Hippocampal formation (tissue), 2 donors: ENCODE data around the gene PDE2A.
A peak's percentile ranks its signal among the peaks of the same experiment; 100 is the strongest.

Source experiments
- DNase-seq, 2 donors: peaks; one replicate each; lab custom pipeline; 2025; lab: John Stamatoyannopoulos, UW

The PDE2A gene

DNA sequence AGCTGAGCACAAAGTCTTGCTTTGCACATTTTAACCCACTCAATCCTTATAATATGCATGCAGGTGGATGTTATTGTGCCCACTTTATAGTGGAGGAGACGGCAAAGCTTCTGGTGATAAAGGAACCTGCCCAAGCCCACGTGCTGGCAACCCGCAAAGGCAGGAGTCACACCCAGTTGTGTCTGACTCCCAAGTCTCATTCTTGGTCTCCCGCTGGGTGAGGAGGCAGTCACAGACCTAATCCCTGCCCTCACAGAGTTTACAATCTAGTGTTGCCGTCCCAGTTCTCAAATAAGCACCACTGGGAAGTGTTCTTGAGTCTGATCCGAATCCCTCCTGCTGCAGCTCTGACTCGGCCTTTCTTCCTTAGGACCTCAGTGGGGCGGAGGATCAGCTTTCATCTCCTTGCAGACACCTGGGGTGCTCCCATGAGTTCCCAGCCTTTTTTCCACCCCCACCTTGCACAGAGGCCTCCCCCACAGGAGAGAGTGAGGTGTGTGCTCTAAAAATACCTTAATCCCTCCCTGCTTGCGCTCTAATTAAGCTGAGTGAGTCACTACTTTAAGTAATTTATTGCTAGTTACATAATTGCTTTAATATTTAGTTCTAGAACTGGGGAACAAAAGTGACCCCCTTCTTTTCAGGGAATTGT, 15.1 kb downstream of the PDE2A start:
- no peak for DNase-seq

DNA sequence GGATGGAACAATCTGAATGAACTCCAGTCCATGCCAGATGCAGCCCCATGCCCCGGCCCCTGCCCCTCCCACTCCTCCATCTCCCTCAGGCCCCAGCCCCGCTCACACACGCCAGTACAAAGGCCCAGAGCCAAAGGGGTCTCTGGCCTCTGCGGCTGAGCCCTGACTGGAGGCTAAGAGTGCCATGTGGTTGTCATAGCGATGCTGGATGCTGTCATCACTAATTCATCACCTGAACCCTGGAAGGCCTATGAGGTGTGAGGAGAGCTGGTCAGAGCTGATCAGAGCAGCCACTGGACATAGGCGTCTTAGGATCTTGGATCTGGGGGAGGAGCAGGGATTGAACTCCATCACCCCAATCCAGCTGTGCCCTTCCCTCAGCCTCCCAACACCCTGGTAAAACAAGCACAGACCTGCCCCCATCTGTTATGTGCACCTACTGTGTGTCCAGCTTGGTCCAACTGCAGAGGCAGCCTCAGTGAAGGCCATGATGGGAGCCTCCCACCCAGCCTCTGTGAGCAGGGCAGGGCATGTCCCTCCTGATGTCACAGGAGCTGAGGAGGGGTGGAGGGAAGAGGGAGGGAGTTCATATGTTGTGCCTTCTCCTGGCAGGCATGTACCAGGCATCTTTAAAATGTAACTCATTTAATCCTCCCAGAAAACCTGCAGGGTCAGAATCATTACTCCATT, 16.7 kb downstream of the PDE2A start:
- no peak for DNase-seq

DNA sequence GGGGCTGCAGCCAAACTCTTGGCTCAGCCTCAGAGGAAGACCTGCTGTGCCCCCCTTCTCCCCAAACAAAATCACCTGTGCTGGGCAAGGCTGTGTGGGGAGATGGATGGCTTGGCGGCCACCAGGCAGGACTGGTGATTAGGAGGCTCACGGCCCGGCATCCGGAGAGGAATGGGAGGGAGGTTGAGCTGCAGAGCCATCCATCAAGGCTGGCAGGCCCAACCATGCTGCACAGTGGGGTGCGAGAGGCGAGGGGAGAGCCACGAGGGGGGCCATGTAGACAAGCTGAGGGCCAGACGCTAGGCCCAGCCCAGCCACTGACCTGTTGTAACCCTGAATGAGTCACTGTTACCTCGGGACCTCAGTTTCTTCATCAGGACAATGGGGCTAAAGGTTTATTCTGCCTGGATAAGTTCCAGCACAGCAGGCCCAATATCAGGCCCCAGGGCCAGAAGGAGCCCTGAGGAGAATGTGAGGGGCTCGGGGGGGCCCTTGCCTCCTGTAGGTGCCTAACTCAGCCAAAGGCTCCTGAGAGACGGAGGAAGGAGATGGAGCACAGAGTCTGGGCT, 18.2 kb downstream of the PDE2A start:
- no peak for DNase-seq

DNA sequence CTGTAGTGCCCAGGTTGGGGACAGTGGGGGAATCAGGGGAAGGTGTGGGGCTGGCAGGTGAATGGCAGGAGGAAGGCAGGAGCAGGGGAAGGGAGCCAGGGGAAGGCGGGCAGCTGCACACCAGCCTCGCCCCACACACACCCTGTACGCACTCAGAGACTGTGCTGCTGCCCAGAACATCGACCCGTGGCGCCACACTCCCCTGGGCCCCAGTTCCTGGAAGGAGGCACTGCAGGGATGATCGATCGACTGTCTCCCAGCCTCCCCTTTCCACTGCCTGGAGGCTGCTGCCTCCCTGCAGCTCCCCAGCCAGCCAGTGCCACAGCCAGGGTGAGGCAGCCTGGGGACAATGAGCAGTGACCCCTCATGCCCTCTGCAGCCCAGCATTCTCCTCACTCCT, 19.2 kb downstream of the PDE2A start:
- no peak for DNase-seq

DNA sequence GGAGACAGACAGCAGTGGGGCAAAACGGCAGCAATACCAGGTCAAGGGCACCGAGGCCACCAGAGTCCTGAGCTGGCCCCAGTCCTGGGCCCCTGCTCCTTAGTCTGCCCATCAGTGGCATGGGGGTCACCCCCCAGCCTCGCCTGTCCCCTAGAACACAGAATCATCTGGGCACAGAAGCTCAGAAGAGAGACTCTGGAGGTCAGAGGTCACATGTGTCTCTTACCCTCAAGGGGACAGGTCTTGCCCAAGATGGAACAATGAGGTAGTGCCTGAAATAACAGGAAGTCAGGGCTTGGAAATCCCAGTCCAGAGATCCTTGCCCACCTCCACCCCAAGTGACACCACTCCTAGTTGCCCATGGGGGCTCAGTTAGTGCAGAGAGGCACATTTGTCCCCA, 20.6 kb downstream of the PDE2A start:
- no peak for DNase-seq

DNA sequence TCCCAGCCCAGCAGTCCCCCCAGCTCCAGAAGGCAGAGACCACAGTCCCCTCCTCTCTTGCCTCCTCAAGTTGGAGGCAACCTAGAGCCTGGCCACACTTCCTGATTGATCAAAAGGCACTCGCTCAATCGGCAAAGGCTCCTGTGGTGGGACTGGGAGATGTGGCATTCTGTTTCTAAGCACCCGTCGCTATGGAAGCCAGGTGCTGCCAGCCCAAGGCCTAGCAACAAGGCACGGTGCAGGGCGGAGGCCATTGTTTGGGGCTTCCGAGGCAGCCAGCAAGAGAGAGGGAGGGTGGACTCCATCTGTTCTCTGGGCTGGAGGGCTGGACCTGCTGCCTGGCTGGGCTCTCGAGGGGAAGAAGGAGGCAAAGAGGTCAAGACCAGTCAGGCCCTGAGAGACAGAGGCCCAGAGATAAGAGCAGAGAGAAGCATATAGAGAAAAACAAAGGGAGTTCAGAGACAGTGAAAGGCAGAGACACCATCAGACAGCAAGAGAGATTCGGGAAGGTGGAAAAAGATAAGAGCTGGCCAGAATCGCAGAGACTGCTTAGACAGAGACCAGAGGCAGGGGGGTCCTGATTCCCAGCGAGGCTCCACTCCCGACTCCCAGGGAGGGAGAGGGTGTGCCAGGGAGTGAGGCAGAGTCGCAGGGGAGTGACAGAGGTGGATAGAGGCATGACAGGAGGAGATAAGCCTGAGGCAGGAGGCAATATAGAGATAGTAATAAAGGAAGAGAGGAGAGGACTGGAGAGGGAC, 21.2 kb downstream of the PDE2A start:
- DNase-seq = no peak

DNA sequence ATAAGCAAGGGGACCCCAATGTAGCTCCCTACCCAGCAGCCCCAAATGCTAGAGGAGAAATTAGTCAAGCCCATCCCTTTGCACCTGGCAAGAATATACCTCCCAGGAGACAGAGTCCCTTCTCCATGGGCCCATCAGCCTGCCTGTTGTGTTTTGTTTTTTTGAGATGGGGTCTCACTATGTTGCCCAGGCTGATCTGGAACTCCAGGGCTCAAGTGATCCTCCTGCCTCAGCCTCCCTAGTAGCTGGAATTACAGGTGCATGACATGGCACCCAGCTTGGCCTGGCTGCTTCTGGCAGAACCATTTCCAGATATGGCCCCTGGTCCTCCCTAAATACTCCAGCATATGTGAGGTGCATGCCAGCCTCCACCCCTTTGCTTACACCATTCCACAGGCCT, 22.1 kb downstream of the PDE2A start:
- DNase-seq = no peak

DNA sequence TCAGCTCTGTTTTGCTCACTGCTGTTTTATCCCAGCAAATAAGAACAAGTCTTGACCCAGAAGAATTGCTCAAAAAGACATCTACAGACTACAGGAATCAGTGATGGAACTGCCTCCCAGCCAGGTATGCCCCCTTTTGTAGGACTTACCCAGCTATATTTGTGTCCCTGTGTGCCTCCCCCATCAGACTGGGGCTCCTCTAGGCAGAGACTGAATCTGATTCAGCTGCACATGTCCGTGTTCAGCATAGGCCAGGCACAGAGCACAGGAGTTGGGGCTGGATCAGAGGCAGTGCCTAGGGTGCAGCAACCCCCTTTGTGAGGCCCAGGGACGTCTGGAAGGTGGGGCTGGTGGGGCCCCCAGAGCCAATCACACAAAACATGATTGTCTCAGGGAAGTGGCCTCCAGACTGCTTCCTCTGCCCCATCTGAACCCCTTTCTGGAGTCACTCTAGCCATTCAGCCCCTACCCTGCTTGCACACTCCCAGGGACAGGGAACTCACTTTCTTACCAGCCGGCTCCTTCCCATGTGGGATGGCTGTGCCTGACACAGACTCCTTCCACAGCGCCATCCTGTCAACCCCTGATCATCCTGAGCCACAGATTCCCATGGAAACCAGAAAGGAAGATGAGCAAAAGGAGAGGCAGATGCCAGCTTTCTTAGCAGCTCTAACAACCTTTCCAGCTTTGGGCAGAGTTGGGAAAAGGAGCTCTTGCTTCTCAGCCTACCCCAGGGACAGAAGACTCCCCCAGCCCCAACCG, 24.8 kb downstream of the PDE2A start:
- no peak for DNase-seq

DNA sequence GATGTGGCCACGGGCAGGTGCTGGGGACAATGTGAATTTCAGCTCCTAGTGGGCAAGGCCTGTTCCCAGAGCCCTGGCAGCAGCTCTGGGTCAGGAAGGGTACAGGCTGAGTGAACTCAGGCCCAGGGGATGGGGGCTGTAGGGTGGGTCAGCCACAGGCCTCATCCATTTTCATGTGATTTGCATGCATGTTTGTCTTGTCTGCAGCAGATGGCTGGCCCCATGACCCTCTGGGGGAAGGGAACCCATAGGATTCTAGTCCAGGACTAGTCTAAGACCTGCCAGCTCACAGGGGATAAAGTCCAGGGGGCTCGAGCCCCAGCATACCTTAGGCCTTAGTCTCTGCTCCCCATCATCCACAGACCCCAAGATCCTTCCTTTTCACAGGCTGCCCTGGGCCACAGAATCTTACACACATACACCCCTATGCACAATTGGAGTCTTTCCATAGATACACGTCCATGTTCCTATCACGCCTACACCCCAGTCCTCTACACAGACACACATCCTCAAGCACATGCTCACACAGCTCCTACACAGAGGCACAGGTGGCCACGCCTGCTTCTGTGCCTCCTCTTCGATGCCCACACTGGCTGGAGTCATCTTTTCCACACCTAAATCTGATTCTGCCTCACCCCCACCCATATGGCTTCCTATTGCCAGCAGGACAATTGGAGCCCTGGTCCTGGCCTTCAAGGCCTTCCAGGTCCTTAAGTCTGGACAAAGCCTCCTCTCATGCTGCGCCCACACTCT, 25.7 kb downstream of the PDE2A start:
- no peak for DNase-seq

DNA sequence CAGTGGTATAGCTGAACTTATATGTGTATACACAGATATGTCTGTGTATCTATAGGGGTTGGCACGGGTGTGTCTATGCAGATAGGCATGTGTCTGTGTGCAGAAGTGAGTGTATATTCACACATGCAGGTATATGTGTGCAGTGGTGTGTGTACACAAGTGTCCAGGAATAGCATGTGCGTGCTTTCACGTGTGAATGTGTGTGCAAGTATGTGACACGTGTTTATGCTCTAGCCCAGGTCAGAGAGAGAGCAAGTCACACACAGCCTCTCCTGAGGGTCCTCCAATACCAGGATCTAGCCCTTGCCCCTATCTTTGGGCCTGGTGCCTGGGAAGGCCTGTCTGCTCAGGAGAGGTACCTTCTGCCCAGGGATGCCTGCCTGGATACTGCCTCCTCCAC, 26.3 kb downstream of the PDE2A start:
- no peak for DNase-seq

DNA sequence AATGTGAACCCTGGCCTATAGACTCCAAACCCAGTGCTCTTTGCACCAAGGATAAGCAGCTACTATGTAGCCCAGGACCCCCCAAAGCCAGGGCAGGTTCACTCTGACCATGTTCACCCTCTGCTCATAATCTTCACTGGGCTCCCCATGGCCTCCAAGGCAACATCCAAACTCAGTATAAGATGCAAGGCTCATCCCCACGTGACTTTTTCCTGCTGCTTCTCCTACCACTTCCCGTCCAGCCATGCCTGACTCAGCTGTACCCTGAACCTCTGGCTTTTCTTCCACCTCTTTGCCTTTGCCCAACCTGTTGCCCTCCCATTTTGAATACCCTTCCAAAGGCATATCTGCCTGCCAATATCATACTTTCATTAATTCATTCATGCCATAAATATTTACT, 27.8 kb downstream of the PDE2A start:
- DNase-seq = no peak

DNA sequence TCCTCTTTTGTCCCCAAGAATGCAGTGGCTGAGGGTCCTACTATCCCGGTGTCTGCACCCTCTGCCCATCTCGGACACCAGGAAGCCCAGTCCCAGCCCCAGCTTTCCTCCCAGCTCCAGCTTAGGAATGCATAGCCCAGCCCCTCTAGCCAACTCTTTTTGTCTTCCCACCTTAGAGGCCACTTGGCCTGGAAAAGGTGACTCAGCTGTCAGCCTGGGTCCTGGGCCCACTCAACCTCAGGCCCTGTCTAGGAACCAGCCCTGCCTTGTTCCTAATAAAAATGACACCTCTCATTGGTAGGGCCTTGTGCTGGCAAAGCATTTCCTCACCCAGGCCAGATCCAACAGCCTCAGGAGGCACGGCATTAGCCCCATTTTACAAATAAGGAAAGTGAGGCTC, 28.2 kb downstream of the PDE2A start:
- no peak for DNase-seq

DNA sequence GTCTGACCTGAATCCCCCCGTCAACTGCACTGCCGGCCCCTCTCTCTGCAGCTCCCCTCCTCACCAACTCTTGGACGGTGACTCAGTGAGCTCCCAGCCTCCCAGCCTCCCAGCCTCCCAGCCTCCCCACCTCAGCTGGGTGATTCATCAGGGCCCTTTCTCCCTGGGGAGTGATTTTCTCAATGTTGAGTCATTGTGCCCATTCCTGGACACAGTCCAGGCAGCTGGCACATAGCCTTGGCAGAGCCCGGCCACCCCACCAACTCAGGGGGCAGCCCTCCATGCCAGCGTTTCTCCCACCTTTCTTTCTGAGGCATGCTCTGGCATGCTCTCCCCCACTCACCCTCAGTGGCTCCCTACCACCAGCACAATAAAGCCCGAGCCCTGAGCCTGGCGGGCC, 30.7 kb downstream of the PDE2A start:
- no peak for DNase-seq

DNA sequence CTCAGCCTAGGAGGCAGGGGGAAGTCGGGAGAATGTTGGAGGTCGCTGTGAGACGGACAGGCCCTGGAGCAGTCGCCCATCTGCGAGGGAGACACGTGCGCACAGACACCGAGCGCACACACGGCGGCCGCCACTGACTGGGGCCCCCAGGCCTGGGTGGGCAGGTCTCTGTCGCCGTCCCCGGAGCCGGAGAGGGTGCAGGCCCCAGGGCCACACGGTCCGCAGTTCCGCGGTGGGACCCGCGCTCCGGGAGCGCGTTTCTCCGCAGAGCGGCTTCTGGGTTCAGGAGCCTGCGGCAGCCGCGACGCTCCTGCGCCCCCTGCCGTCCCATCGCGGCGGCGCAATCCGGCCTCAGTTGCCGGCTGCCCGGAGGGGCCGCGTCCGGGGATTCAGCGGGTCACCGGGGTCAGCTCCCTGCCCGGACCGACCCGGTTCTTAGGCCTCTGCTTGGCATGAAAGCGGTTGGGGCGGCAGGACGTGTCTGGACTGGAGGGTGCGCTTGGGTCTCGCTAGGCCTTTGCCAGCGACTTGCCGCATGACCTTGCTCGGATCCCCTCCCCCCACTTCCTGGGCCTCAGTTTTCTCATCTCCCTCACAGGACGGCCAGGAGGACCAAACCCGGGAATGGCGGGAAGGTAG, 31.2 kb downstream of the PDE2A start:
- peak in 1 of 2 donors; percentile 61 for DNase-seq

DNA sequence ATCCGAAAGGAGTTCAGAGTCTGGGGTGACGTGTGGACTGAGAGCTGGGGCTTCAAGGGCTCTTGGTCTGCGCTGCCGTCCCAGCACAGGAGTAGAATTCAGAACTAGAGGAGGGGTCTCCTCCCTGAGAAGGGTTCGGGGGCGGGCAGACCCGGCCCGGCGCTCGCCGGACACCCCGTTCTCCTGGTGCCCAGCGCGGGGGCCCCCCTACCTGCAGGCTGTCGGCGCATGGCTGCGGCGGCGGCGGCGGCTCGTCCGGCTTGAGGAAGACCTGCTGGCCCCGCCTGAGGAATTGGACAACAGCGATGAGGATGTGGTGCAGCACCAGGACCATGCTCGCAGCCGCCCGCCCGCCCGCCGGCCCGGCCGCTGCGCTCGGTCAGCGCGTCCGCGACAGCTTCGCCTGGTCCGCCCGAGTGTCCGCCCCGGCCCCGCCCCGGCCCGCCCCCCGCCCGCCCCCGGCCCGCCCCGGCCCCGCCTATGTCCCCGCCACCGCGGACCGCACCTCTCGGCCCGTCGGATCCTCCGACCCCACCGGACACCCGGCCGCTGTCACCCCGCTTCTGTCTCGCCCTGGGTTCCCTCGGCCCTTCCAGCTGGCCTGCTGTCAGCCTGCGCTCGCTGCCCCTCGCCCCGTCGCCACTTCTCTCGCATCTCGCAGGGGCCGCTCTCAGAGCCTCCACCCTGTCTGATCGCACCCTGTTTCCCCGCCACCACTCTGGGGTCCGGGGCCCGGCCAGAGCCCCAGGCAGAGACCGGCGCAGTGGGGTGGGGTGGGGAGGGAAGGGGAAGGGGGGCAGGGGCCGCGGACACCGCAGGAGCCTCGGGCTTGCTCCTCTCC, 32.0 kb downstream of the PDE2A start:
- peak in 1 of 2 donors; percentile 47 for DNase-seq

DNA sequence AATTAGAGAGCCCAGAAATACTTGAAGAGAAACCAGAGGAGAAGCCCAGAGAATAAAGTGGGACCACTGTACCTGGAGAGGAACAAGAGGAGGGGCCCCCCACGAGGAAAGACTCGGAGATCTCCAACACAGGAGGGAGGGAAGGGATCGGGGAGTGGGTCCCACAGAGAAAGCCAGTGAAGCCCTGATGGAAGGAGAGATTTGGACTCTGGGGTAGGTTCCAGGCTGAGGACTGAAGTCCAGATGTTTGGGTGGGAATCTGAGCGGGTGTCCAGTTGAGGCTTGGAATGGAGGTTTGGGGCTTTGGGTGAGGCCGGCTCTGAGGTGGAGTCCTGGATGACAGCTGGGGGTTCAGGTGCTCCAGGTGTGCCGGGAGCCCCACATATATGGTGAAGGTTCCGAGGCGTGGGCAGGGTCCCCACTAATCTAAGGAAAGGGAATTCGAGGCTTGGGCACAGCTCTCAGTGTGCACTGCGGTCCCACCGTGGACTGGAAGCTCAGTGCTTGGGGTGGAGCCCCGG, 32.6 kb downstream of the PDE2A start:
- DNase-seq = no peak

DNA sequence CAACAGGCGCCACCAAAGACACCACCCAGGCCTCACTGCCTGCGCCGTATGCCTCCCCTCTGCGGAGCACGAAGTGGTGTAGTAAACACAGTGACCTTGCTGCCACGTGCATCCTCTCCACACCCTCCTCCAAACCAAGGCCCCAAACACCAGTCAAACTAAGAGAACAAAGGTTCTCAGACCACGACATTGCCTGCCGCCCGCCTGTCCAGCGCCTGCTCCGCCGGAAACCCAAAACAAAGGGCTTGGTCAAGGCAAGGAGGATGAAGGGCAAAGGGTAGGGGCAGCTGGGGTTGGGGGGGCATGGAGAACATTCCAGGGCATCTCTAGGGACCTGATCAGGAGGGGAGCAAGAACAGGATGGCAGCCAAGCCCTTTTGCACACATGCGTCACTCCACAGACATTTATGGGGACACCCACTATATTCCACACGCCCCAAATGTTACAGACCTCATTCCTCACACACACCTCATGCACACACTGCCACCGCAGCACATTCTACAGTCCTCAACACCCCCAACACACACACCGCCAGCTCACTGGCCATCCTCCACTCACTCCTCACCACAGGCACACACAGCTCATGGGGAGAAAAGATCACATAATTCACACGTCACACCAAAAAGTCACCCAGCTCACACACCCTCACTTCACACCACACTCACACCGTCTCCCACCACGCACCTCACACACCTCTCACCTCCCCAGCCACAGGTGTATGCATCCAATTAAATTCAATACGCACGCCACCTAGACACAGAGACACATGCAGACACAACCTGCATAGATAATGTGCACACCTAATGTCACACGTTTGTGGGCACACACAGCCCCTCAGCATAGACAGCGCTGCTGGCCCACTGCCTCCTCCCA, 34.5 kb downstream of the PDE2A start:
- DNase-seq = no peak

DNA sequence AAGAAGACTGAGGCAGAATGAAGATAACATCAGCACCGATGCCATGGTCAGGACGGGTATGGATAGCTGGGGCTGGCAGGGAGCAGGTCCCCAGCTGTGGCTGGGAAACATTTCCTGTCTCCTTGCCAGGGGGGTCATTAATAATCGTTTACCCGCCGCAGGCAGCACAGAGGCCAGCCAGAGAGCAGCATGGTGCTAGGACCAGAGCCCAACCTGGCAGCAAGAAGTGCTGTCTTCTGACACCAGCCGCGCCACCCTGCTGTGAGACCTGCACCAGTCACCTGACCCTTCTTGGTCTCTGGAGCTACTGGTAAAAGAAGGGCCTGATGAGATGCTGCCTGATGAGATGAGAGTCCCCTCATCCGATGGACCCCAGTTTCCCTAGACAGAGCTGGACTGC, 36.3 kb downstream of the PDE2A start:
- no peak for DNase-seq

DNA sequence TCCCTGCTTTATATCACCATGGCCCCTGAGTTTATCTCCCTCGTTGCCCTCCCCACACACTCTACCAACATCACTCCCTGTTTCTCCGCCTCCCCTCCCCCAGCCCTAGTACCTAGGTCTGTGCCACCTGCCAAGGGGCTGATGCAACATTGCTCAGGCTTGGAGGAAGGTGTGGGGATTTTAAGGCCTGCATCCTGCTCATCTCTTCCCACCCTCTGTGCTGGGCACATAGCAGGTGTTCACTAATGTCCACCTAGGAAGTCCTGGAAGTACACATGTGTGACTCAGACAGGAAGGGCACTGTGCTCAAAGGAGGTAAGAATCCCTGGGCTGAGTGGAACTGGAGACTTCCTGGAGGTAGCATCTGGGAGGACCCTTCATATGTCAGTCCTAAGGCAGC, 37.0 kb downstream of the PDE2A start:
- DNase-seq = no peak
